Liver (tissue), 9 donors: ENCODE data around the gene IGF2BP2. TPM values are rescaled to one million over a fixed set of nuclear protein-coding genes. Genes with fewer than 3 reads are reported as not detected.

Source experiments
- DNase-seq: peaks from one replicate; pipeline ENCODE4 v3.0.0-alpha.2; 2017; ENCODE audit warnings: low spot score
- H3K27ac ChIP-seq, 2 donors: one replicate each; pipeline ENCODE4 v1.7.0; 2013; ENCODE audit warnings: inconsistent platforms in 2 of 2, low read length in 2 of 2, control low read depth in 1 of 2, low read depth in 1 of 2, mild to moderate bottlenecking in 1 of 2
- H3K27me3 ChIP-seq, 4 donors: one replicate each; pipeline versions ENCODE4 v1.6.1 to v1.7.0; 2013; ENCODE audit warnings: low read length in 3 of 4, inconsistent platforms in 1 of 4, mild to moderate bottlenecking in 1 of 4, moderate library complexity in 1 of 4; ENCODE audit not compliant: control insufficient read depth in 4 of 4, insufficient read depth in 4 of 4
- H3K36me3 ChIP-seq, 4 donors: one replicate each; pipeline versions ENCODE4 v1.6.1 to v1.7.0; 2013; ENCODE audit warnings: low read length in 3 of 4, mild to moderate bottlenecking in 3 of 4, low read depth in 1 of 4, moderate library complexity in 1 of 4; ENCODE audit not compliant: control insufficient read depth in 4 of 4, insufficient read depth in 3 of 4
- H3K4me1 ChIP-seq, 4 donors: one replicate each; pipeline versions ENCODE4 v1.6.1 to v1.7.0; 2013; ENCODE audit warnings: low read length in 3 of 4, mild to moderate bottlenecking in 3 of 4, moderate library complexity in 1 of 4; ENCODE audit not compliant: control insufficient read depth in 4 of 4, insufficient read depth in 4 of 4
- H3K4me3 ChIP-seq, 3 donors: one replicate each; pipeline versions ENCODE4 v1.6.1 to v1.7.0; 2013; ENCODE audit warnings: low read length in 3 of 3, control low read depth in 1 of 3, low read depth in 1 of 3, mild to moderate bottlenecking in 1 of 3
- H3K9ac ChIP-seq, 2 donors: one replicate each; pipeline ENCODE4 v1.7.0; 2013; ENCODE audit warnings: low read length in 2 of 2, mild to moderate bottlenecking in 2 of 2, moderate library complexity in 2 of 2, control low read depth in 1 of 2, low read depth in 1 of 2
- H3K9me3 ChIP-seq, 4 donors: one replicate each; pipeline versions ENCODE4 v1.6.1 to v1.7.0; 2013; ENCODE audit warnings: low read length in 3 of 4; ENCODE audit not compliant: control insufficient read depth in 4 of 4
- EGR1 ChIP-seq, 2 donors: IDR thresholded peaks; 2 replicates each; pipeline ENCODE4 v1.6.1; 2016 to 2018; ENCODE audit warnings: antibody characterized with exemption in 2 of 2, low read depth in 2 of 2
- FOXA2 ChIP-seq: IDR thresholded peaks from 2 replicates; pipeline ENCODE4 v1.6.1; 2016; ENCODE audit warnings: antibody characterized with exemption
- GABPA ChIP-seq, 2 donors: IDR thresholded peaks in 1 of 2; conservative IDR thresholded peaks in 1 of 2; 2 replicates each; pipeline ENCODE4 v1.6.1; 2016; ENCODE audit warnings: antibody characterized with exemption in 2 of 2, mild to moderate bottlenecking in 1 of 2, moderate library complexity in 1 of 2
- HNF4A ChIP-seq, 2 donors: conservative IDR thresholded peaks; 2 replicates each; pipeline ENCODE4 v1.6.1; 2016; ENCODE audit warnings: antibody characterized with exemption in 2 of 2, mild to moderate bottlenecking in 2 of 2
- HNF4G ChIP-seq: IDR thresholded peaks from 2 replicates; pipeline ENCODE4 v1.6.1; 2016; ENCODE audit warnings: antibody characterized with exemption
- JUND ChIP-seq, 2 donors: IDR thresholded peaks; 2 replicates each; pipeline ENCODE4 v1.6.1; 2016; ENCODE audit warnings: antibody characterized with exemption in 2 of 2
- NR2F2 ChIP-seq: IDR thresholded peaks from 2 replicates; pipeline ENCODE4 v1.6.1; 2016; ENCODE audit warnings: antibody characterized with exemption
- RAD21 ChIP-seq, 2 donors: IDR thresholded peaks; 2 replicates each; pipeline ENCODE4 v1.6.1; 2016; ENCODE audit warnings: antibody characterized with exemption in 2 of 2, mild to moderate bottlenecking in 2 of 2
- RXRA ChIP-seq, 2 donors: IDR thresholded peaks; 2 replicates each; pipeline ENCODE4 v1.6.1; 2017 to 2018; ENCODE audit warnings: antibody characterized with exemption in 2 of 2, mild to moderate bottlenecking in 1 of 2
- SP1 ChIP-seq: IDR thresholded peaks from 2 replicates; pipeline ENCODE4 v1.6.1; 2018; ENCODE audit warnings: antibody characterized with exemption, mild to moderate bottlenecking
- TAF1 ChIP-seq: conservative IDR thresholded peaks from 2 replicates; pipeline ENCODE4 v1.6.1; 2016; ENCODE audit warnings: antibody characterized with exemption, mild to moderate bottlenecking
- YY1 ChIP-seq: IDR thresholded peaks from 2 replicates; pipeline ENCODE4 v1.6.1; 2016; ENCODE audit warnings: antibody characterized with exemption, mild to moderate bottlenecking
- WGBS: extraction: QIAGEN DNeasy Blood & Tissue Kit; methylation state at CpG from one replicate; pipeline ENCODE4 v1.1.7; 2013; 5-methylcytosine and 5-hydroxymethylcytosine counted together
- polyA plus RNA-seq, 2 donors: library from polyadenylated mRNA; stranded (reverse) in 1 of 2; unstranded in 1 of 2; fragments of 200-250 nt in 1 of 2; fragments of >200 nt in 1 of 2; fragmentation: Nextera tagmentation in 1 of 2; extraction: Ambion mirVana in 1 of 2; gene quantifications; one replicate each; pipeline versions ENCODE4 v1.2.1 to v1.2.3, GENCODE V29; 2013 to 2015
- total RNA-seq, 2 donors: library from RNA; depleted of rRNA; stranded (reverse); fragments of >200 nt; gene quantifications; one replicate each; pipeline ENCODE4 v1.2.3, GENCODE V29; 2014
- TF ChIP-seq, protein P1 (sequence below): IDR thresholded peaks from 2 replicates; pipeline ENCODE4 v1.6.1; 2016; ENCODE audit warnings: antibody characterized with exemption
- TF ChIP-seq, protein P2 (sequence below): IDR thresholded peaks from 2 replicates; pipeline ENCODE4 v1.6.1; 2016; ENCODE audit warnings: antibody characterized with exemption
- TF ChIP-seq, protein P3 (sequence below): fragments of 150-350 bp; IDR thresholded peaks from 2 replicates; pipeline ENCODE4 v1.5.1; 2017; ENCODE audit warnings: improper control_type of control experiment, low read depth, low read length; ENCODE audit not compliant: missing input control
- TF ChIP-seq, protein P4 (sequence below): IDR thresholded peaks from 2 replicates; pipeline ENCODE4 v1.6.1; 2016; ENCODE audit warnings: antibody characterized with exemption, mild to moderate bottlenecking
- TF ChIP-seq, protein P5 (sequence below): IDR thresholded peaks from 2 replicates; pipeline ENCODE4 v1.6.1; 2016; ENCODE audit warnings: antibody characterized with exemption
- donor health status: healthy.
- donor health status: healthy.
- donor health status: healthy.
- donor health status: healthy.
- donor health status: healthy.

Gene IGF2BP2
- total and polyA plus RNA-seq, 4 donors = 0.67 to 35.0 (median 1.7) TPM

DNA sequence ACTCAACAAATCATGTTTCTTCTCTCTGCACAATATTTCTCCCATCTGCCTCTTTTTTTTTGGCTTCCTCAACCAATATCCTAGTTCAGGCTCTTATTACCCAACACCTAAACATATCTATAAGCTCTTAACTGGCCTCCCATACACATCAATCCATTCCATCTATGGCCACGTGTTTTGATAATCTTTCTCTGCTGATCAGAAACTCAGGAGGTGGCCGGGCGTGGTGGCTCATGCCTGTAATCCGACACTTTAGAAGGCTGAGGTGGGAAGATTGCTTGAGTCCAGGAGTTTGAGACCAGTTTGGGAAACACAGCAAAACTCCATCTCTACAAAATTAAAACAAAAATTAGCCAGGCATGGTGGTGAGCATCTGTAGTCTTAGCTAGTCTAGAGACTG is 68.4 kb downstream of the IGF2BP2 start:
- Histone ChIP-seq H3K9me3 (no peaks in the 10 kb centered on the region), H3K9ac (no peak overlapping the region), H3K4me1 (no peaks in the 10 kb centered on the region), H3K4me3 (no peak overlapping the region), H3K36me3 (no peaks in the 10 kb centered on the region), H3K27me3 (peaks cover 0 to 5% (median 0%) of the 10 kb centered on the region in 4 donors), H3K27ac (no peak overlapping the region)
- no peak for DNase-seq
- TF ChIP-seq YY1 (no peak), JUND (IDR thresholded peaks at IDR 0.05) (no peak), RAD21 (IDR thresholded peaks at IDR 0.05) (no peak), SP1 (no peak), EGR1 (IDR thresholded peaks at IDR 0.05; ENCODE audit: low read depth in 2 of 2) (no peak), RXRA (IDR thresholded peaks at IDR 0.05) (no peak), FOXA2 (no peak)
- TF ChIP-seq, protein P1, sequence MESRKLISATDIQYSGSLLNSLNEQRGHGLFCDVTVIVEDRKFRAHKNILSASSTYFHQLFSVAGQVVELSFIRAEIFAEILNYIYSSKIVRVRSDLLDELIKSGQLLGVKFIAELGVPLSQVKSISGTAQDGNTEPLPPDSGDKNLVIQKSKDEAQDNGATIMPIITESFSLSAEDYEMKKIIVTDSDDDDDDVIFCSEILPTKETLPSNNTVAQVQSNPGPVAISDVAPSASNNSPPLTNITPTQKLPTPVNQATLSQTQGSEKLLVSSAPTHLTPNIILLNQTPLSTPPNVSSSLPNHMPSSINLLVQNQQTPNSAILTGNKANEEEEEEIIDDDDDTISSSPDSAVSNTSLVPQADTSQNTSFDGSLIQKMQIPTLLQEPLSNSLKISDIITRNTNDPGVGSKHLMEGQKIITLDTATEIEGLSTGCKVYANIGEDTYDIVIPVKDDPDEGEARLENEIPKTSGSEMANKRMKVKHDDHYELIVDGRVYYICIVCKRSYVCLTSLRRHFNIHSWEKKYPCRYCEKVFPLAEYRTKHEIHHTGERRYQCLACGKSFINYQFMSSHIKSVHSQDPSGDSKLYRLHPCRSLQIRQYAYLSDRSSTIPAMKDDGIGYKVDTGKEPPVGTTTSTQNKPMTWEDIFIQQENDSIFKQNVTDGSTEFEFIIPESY = no peak
- TF ChIP-seq, protein P2, sequence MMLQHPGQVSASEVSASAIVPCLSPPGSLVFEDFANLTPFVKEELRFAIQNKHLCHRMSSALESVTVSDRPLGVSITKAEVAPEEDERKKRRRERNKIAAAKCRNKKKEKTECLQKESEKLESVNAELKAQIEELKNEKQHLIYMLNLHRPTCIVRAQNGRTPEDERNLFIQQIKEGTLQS = no peak
- TF ChIP-seq, protein P3, sequence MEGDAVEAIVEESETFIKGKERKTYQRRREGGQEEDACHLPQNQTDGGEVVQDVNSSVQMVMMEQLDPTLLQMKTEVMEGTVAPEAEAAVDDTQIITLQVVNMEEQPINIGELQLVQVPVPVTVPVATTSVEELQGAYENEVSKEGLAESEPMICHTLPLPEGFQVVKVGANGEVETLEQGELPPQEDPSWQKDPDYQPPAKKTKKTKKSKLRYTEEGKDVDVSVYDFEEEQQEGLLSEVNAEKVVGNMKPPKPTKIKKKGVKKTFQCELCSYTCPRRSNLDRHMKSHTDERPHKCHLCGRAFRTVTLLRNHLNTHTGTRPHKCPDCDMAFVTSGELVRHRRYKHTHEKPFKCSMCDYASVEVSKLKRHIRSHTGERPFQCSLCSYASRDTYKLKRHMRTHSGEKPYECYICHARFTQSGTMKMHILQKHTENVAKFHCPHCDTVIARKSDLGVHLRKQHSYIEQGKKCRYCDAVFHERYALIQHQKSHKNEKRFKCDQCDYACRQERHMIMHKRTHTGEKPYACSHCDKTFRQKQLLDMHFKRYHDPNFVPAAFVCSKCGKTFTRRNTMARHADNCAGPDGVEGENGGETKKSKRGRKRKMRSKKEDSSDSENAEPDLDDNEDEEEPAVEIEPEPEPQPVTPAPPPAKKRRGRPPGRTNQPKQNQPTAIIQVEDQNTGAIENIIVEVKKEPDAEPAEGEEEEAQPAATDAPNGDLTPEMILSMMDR = no peak
- TF ChIP-seq, protein P4, sequence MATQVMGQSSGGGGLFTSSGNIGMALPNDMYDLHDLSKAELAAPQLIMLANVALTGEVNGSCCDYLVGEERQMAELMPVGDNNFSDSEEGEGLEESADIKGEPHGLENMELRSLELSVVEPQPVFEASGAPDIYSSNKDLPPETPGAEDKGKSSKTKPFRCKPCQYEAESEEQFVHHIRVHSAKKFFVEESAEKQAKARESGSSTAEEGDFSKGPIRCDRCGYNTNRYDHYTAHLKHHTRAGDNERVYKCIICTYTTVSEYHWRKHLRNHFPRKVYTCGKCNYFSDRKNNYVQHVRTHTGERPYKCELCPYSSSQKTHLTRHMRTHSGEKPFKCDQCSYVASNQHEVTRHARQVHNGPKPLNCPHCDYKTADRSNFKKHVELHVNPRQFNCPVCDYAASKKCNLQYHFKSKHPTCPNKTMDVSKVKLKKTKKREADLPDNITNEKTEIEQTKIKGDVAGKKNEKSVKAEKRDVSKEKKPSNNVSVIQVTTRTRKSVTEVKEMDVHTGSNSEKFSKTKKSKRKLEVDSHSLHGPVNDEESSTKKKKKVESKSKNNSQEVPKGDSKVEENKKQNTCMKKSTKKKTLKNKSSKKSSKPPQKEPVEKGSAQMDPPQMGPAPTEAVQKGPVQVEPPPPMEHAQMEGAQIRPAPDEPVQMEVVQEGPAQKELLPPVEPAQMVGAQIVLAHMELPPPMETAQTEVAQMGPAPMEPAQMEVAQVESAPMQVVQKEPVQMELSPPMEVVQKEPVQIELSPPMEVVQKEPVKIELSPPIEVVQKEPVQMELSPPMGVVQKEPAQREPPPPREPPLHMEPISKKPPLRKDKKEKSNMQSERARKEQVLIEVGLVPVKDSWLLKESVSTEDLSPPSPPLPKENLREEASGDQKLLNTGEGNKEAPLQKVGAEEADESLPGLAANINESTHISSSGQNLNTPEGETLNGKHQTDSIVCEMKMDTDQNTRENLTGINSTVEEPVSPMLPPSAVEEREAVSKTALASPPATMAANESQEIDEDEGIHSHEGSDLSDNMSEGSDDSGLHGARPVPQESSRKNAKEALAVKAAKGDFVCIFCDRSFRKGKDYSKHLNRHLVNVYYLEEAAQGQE = no peak
- WGBS = 91% methylated on average over 4 of the region's 4 CpGs

DNA sequence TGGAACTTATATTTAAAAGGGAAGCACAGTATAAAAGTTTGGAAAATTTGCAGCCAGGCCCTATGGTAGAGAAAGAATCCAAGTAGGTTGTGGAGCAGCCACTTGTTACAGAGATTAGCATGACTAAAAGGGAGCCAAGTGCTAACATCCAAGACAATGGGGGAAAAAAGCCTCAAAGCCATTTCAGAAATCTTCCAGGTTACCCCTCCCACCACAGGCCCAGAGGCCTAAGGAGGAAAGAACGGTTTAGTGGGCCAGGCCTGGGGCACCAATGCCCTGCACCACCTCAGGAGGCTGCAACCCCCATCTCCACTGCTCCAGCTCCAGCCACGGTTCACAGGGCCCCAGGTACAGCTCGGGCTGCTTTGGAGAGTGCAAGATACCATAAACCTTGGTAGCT is 69.9 kb downstream of the IGF2BP2 start:
- Histone ChIP-seq H3K4me1 (no peaks in the 10 kb centered on the region), H3K9ac (no peak overlapping the region), H3K36me3 (no peaks in the 10 kb centered on the region), H3K27ac (no peak overlapping the region), H3K9me3 (no peaks in the 10 kb centered on the region), H3K4me3 (no peak overlapping the region), H3K27me3 (peaks cover 0 to 5% (median 0%) of the 10 kb centered on the region in 4 donors)
- DNase-seq = no peak
- 82% methylated on average over 3 of the region's 3 CpGs for WGBS
- TF ChIP-seq, protein P5, sequence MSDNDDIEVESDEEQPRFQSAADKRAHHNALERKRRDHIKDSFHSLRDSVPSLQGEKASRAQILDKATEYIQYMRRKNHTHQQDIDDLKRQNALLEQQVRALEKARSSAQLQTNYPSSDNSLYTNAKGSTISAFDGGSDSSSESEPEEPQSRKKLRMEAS = no peak
- TF ChIP-seq SP1 (no peak), HNF4G (no peak), FOXA2 (no peak), RAD21 (IDR thresholded peaks at IDR 0.05) (no peak), GABPA (IDR thresholded peaks at IDR 0.05 in 1 of 2, conservative IDR thresholded peaks at IDR 0.05 in 1 of 2) (no peak), YY1 (no peak), TAF1 (no peak), NR2F2 (no peak), HNF4A (conservative IDR thresholded peaks at IDR 0.05) (no peak), RXRA (IDR thresholded peaks at IDR 0.05) (no peak), EGR1 (IDR thresholded peaks at IDR 0.05; ENCODE audit: low read depth in 2 of 2) (no peak), JUND (IDR thresholded peaks at IDR 0.05) (no peak)
- TF ChIP-seq, protein P3 = no peak
- TF ChIP-seq, protein P2 = no peak
- TF ChIP-seq, protein P4 = no peak
